CD4-positive, alpha-beta T cell treated with Interleukin-12 subunit alpha and Interleukin-12 subunit beta, for 1 hour (primary cell): Measurements from ENCODE around the gene ANO1.

Source experiments
- DNase-seq: peaks from one replicate; pipeline ENCODE4 v3.0.0-alpha.2; 2020

Gene ANO1

GRCh38 chr11:70073871-70074371 lies 4.2 kb upstream of the ANO1 start:
- no peak for DNase-seq

GRCh38 chr11:70074746-70075145 lies 3.4 kb upstream of the ANO1 start:
- DNase-seq: no peak

- DNase-seq: no peak
These were observed 2.3 kb upstream of the ANO1 start for GRCh38 chr11:70075836-70076235.

- no peak for DNase-seq
These were observed 1.6 kb upstream of the ANO1 start for GRCh38 chr11:70076461-70076931.

- no peak for DNase-seq
These were observed 564 bp upstream of the ANO1 start for GRCh38 chr11:70077411-70078094.

GRCh38 chr11:70078781-70079616 lies 882 bp downstream of the ANO1 start:
- DNase-seq: no peak

- DNase-seq: no peak
These were observed 1.6 kb downstream of the ANO1 start for GRCh38 chr11:70079691-70080090.

GRCh38 chr11:70080763-70081162 lies 2.6 kb downstream of the ANO1 start:
- DNase-seq: no peak

- no peak for DNase-seq
These were observed 4.7 kb downstream of the ANO1 start for GRCh38 chr11:70082829-70083228.

GRCh38 chr11:70084046-70084984 lies 6.2 kb downstream of the ANO1 start:
- DNase-seq: no peak

GRCh38 chr11:70085815-70086769 lies 8.0 kb downstream of the ANO1 start:
- no peak for DNase-seq

GRCh38 chr11:70087446-70088167 lies 9.5 kb downstream of the ANO1 start:
- DNase-seq: no peak

- DNase-seq: no peak
These were observed 10.7 kb downstream of the ANO1 start for GRCh38 chr11:70088735-70089250.

- no peak for DNase-seq
These were observed 11.5 kb downstream of the ANO1 start for GRCh38 chr11:70089631-70090030.

- no peak for DNase-seq
These were observed 12.9 kb downstream of the ANO1 start for GRCh38 chr11:70090961-70091381.

- DNase-seq: no peak
These were observed 13.5 kb downstream of the ANO1 start for GRCh38 chr11:70091638-70092037.

- no peak for DNase-seq
These were observed 15.0 kb downstream of the ANO1 start for GRCh38 chr11:70092959-70093715.

GRCh38 chr11:70095541-70096252 lies 17.6 kb downstream of the ANO1 start:
- no peak for DNase-seq
